Kasumi-1 (cell line): ENCODE results near the gene OR1F1.
A peak's percentile ranks its signal among the peaks of the same experiment; 100 is the strongest.
"Not testable (repeated sequence)": the region's sequence is repeated elsewhere in the genome, so short reads cannot be mapped to it uniquely, and the experiment has no call there.

Experiments
- DNase-seq, 2 experiments: peaks; one replicate each; lab custom pipeline; 2025; lab: John Stamatoyannopoulos, UW

Gene OR1F1

GRCh38 chr16:3187798-3188674 is at the start of gene OR1F1:
Gene OR1F1 (plus strand): TSS chr16:3188204.
- DNase-seq = no peak

- DNase-seq = no peak
Measured at GRCh38 chr16:3138342-3138741, 49.7 kb upstream of the OR1F1 start.

- DNase-seq = no peak
Measured at GRCh38 chr16:3138823-3139426, 49.1 kb upstream of the OR1F1 start.

- not testable (repeated sequence) for DNase-seq
Measured at GRCh38 chr16:3139561-3139960, 48.4 kb upstream of the OR1F1 start.

GRCh38 chr16:3140603-3141427 is 47.2 kb upstream of the OR1F1 start:
- DNase-seq = no peak

- DNase-seq = no peak
Measured at GRCh38 chr16:3141781-3142311, 46.2 kb upstream of the OR1F1 start.

- no peak for DNase-seq
Measured at GRCh38 chr16:3142327-3142726, 45.7 kb upstream of the OR1F1 start.

GRCh38 chr16:3142770-3143169 is 45.2 kb upstream of the OR1F1 start:
- DNase-seq = no peak

- DNase-seq = no peak
Measured at GRCh38 chr16:3143189-3143588, 44.8 kb upstream of the OR1F1 start.

- DNase-seq = no peak
Measured at GRCh38 chr16:3143598-3144320, 44.2 kb upstream of the OR1F1 start.

- no peak for DNase-seq
Measured at GRCh38 chr16:3144321-3144983, 43.6 kb upstream of the OR1F1 start.

- DNase-seq = no peak
Measured at GRCh38 chr16:3145151-3145550, 42.9 kb upstream of the OR1F1 start.

- DNase-seq = no peak
Measured at GRCh38 chr16:3145660-3146059, 42.3 kb upstream of the OR1F1 start.

- DNase-seq = no peak
Measured at GRCh38 chr16:3147046-3147756, 40.8 kb upstream of the OR1F1 start.

GRCh38 chr16:3147757-3148104 is 40.3 kb upstream of the OR1F1 start:
- no peak for DNase-seq

- no peak for DNase-seq
Measured at GRCh38 chr16:3148256-3149192, 39.5 kb upstream of the OR1F1 start.

- DNase-seq = no peak
Measured at GRCh38 chr16:3149193-3149530, 38.8 kb upstream of the OR1F1 start.

- peak in 1 of 2 experiments; percentile 33 for DNase-seq
Measured at GRCh38 chr16:3149630-3150345, 38.2 kb upstream of the OR1F1 start.
